GM21825 (cell line): ENCODE measurements around the gene PHF14.

Source experiments
- ATAC-seq: cut with Tn5 transposase; IDR thresholded peaks from one replicate; pipeline ENCODE4 v1.9.1; 2021; ENCODE audit warnings: mild to moderate bottlenecking, moderate library complexity; ENCODE audit not compliant: unreplicated experiment

PHF14 gene

GRCh38 chr7:11104578-11104977 lies 130.9 kb downstream of the PHF14 start:
- no peak for ATAC-seq

- ATAC-seq, result no peak
These were observed 136.0 kb downstream of the PHF14 start for GRCh38 chr7:11109659-11110058.

- peak; percentile 67 for ATAC-seq
These were observed 146.5 kb downstream of the PHF14 start for GRCh38 chr7:11120068-11120664.

GRCh38 chr7:11120675-11121220 lies 147.1 kb downstream of the PHF14 start:
- ATAC-seq, result peak; percentile 24

GRCh38 chr7:11124856-11125559 lies 151.3 kb downstream of the PHF14 start:
- ATAC-seq, result no peak

GRCh38 chr7:11127114-11127785 lies 153.6 kb downstream of the PHF14 start:
- ATAC-seq, result no peak

GRCh38 chr7:11127988-11128387 lies 154.3 kb downstream of the PHF14 start:
- ATAC-seq, result no peak

GRCh38 chr7:11128498-11128897 lies 154.8 kb downstream of the PHF14 start:
- no peak for ATAC-seq

GRCh38 chr7:11130012-11130411 lies 156.3 kb downstream of the PHF14 start:
- no peak for ATAC-seq

GRCh38 chr7:11130601-11131000 lies 156.9 kb downstream of the PHF14 start:
- ATAC-seq, result no peak

- no peak for ATAC-seq
These were observed 159.8 kb downstream of the PHF14 start for GRCh38 chr7:11133436-11133959.

- no peak for ATAC-seq
These were observed 161.9 kb downstream of the PHF14 start for GRCh38 chr7:11135573-11135972.

GRCh38 chr7:11141541-11141940 lies 167.9 kb downstream of the PHF14 start:
- no peak for ATAC-seq

- ATAC-seq, result no peak
These were observed 180.0 kb downstream of the PHF14 start for GRCh38 chr7:11153694-11154093.

- no peak for ATAC-seq
These were observed 182.2 kb downstream of the PHF14 start for GRCh38 chr7:11155883-11156282.

GRCh38 chr7:11161499-11161898 lies 187.8 kb downstream of the PHF14 start:
- no peak for ATAC-seq

GRCh38 chr7:11163220-11163619 lies 189.5 kb downstream of the PHF14 start:
- no peak for ATAC-seq

GRCh38 chr7:11166051-11166450 lies 192.4 kb downstream of the PHF14 start:
- no peak for ATAC-seq

- no peak for ATAC-seq
These were observed 195.0 kb downstream of the PHF14 start for GRCh38 chr7:11168650-11169170.

GRCh38 chr7:11170175-11170574 lies 196.5 kb downstream of the PHF14 start:
- no peak for ATAC-seq

- ATAC-seq, result no peak
These were observed 197.3 kb downstream of the PHF14 start for GRCh38 chr7:11170863-11171568.
